ENCODE measurements around the gene MICAL3. TPM values are rescaled to one million over a fixed set of nuclear protein-coding genes. Genes with fewer than 3 reads are reported as not detected.

The MICAL3 gene
- polyA plus RNA-seq, 1 of the 3 experiments (the other 2 are of a cell fraction) = 83.1 TPM

GRCh38 chr22:18048441-18048898, 24.1 kb upstream of the MICAL3 start:
- no peaks in the 10 kb centered on the region for H3K79me2 ChIP-seq (ENCODE audit: insufficient read depth)
- H3F3A ChIP-seq (replicated peaks; ENCODE audit: insufficient read depth) = no peaks in the 10 kb centered on the region
- no peaks in the 10 kb centered on the region for H3K4me1 ChIP-seq (ENCODE audit: control insufficient read depth in 1 of 2, insufficient read depth in 2 of 2, low read depth in 1 of 2, low read length in 1 of 2)
- H3K9me3 ChIP-seq = no peaks in the 10 kb centered on the region
- H3K4me2 ChIP-seq = no peak overlapping the region
- no peak overlapping the region for H3K27ac ChIP-seq (ENCODE audit: low read depth in 2 of 2, low read length in 1 of 2)
- no peaks in the 10 kb centered on the region for H3K36me3 ChIP-seq (replicated peaks in 1 of 2; ENCODE audit: control insufficient read depth in 1 of 2, insufficient read depth in 2 of 2, low read length in 1 of 2)
- no peak overlapping the region for H2AFZ ChIP-seq (ENCODE audit: low read depth)
- H3K4me3 ChIP-seq (ENCODE audit: low read depth in 2 of 2, low read length in 1 of 2) = no peak overlapping the region
- ChIA-PET CTCF (interaction anchor here (1.0 kb wide), 1 partner anchor 28 kb away, joined by 3 read pairs; no protein-coding TSS in a partner anchor), POLR2A (no interaction called here)
- no peak overlapping the region for H3K9ac ChIP-seq
- H4K20me1 ChIP-seq (ENCODE audit: insufficient read depth) = no peaks in the 10 kb centered on the region
- no peak for DNase-seq
- 93% methylated on average over 29 of the region's 29 CpGs for WGBS (ENCODE audit: low lambda C conversion rate)
- TF ChIP-seq ZBTB33 (IDR thresholded peaks at IDR 0.05; ENCODE audit: borderline replicate concordance, low read depth) (no peak), USF1 (IDR thresholded peaks at IDR 0.05; ENCODE audit: borderline replicate concordance, low read depth) (no peak), PBX3 (IDR thresholded peaks at IDR 0.05) (no peak), TCF12 (IDR thresholded peaks at IDR 0.05) (no peak)
- no peaks in the 10 kb centered on the region for H3K27me3 ChIP-seq (ENCODE audit: insufficient read depth)
- no peaks in the 10 kb centered on the region for H3K9me2 ChIP-seq

- no peak for DNase-seq
- H3F3A ChIP-seq (replicated peaks; ENCODE audit: insufficient read depth) = no peaks in the 10 kb centered on the region
- H3K27ac ChIP-seq (ENCODE audit: low read depth in 2 of 2, low read length in 1 of 2) = no peak overlapping the region
- CTCF ChIA-PET = interaction anchor here (1.0 kb wide), 1 partner anchor 28 kb away, joined by 3 read pairs; no protein-coding TSS in a partner anchor
- H3K27me3 ChIP-seq (ENCODE audit: insufficient read depth) = no peaks in the 10 kb centered on the region
- H3K4me1 ChIP-seq (ENCODE audit: control insufficient read depth in 1 of 2, insufficient read depth in 2 of 2, low read depth in 1 of 2, low read length in 1 of 2) = no peaks in the 10 kb centered on the region
- no peaks in the 10 kb centered on the region for H4K20me1 ChIP-seq (ENCODE audit: insufficient read depth)
- no peak overlapping the region for H3K4me2 ChIP-seq
- H3K36me3 ChIP-seq (replicated peaks in 1 of 2; ENCODE audit: control insufficient read depth in 1 of 2, insufficient read depth in 2 of 2, low read length in 1 of 2) = no peaks in the 10 kb centered on the region
- no peaks in the 10 kb centered on the region for H3K79me2 ChIP-seq (ENCODE audit: insufficient read depth)
- POLR2A ChIA-PET = no interaction called here
- TF ChIP-seq TAF1 (IDR thresholded peaks at IDR 0.05; ENCODE audit: borderline replicate concordance, low read depth, low read length) = no peak
- H3K9me2 ChIP-seq = no peaks in the 10 kb centered on the region
- no peaks in the 10 kb centered on the region for H3K9me3 ChIP-seq
- 89% methylated on average over 9 of the region's 9 CpGs for WGBS (ENCODE audit: low lambda C conversion rate)
- no peak overlapping the region for H2AFZ ChIP-seq (ENCODE audit: low read depth)
- H3K4me3 ChIP-seq (ENCODE audit: low read depth in 2 of 2, low read length in 1 of 2) = no peak overlapping the region
- no peak overlapping the region for H3K9ac ChIP-seq
Observed at GRCh38 chr22:18048041-18048440, 23.7 kb upstream of the MICAL3 start.

- no peaks in the 10 kb centered on the region for H4K20me1 ChIP-seq (ENCODE audit: insufficient read depth)
- H3K9me2 ChIP-seq = no peaks in the 10 kb centered on the region
- DNase-seq = no peak
- H2AFZ ChIP-seq (ENCODE audit: low read depth) = no peak overlapping the region
- WGBS (ENCODE audit: low lambda C conversion rate) = 93% methylated on average over 4 of the region's 4 CpGs
- no peak overlapping the region for H3K27ac ChIP-seq (ENCODE audit: low read depth in 2 of 2, low read length in 1 of 2)
- no peak overlapping the region for H3K4me2 ChIP-seq
- POLR2A ChIA-PET = no interaction called here
- H3K9me3 ChIP-seq = no peaks in the 10 kb centered on the region
- CTCF ChIA-PET = no interaction called here
- no peaks in the 10 kb centered on the region for H3F3A ChIP-seq (replicated peaks; ENCODE audit: insufficient read depth)
- H3K27me3 ChIP-seq (ENCODE audit: insufficient read depth) = no peaks in the 10 kb centered on the region
- H3K36me3 ChIP-seq (replicated peaks in 1 of 2; ENCODE audit: control insufficient read depth in 1 of 2, insufficient read depth in 2 of 2, low read length in 1 of 2) = no peaks in the 10 kb centered on the region
- H3K79me2 ChIP-seq (ENCODE audit: insufficient read depth) = no peaks in the 10 kb centered on the region
- no peak overlapping the region for H3K9ac ChIP-seq
- H3K4me1 ChIP-seq (ENCODE audit: control insufficient read depth in 1 of 2, insufficient read depth in 2 of 2, low read depth in 1 of 2, low read length in 1 of 2) = no peaks in the 10 kb centered on the region
- no peak overlapping the region for H3K4me3 ChIP-seq (ENCODE audit: low read depth in 2 of 2, low read length in 1 of 2)
- TF ChIP-seq IRF3 (IDR thresholded peaks at IDR 0.05; ENCODE audit: low read depth, low read length) = no peak
- no peak for TF ChIP-seq GATA2 (CRISPR knock-in tag; IDR thresholded peaks at IDR 0.05)
- TF ChIP-seq RAD21 (IDR thresholded peaks at IDR 0.05; ENCODE audit: low read length) = no peak
- no peak for TF ChIP-seq SIN3A (IDR thresholded peaks at IDR 0.05; ENCODE audit: borderline replicate concordance, low read depth, low read length)
- TF ChIP-seq FOSL2 (IDR thresholded peaks at IDR 0.05; ENCODE audit: borderline replicate concordance, low read depth) = no peak
- no peak for TF ChIP-seq REST (IDR thresholded peaks at IDR 0.05; ENCODE audit: low read depth, low read length)
- TF ChIP-seq MAX (IDR thresholded peaks at IDR 0.05; ENCODE audit: low read depth) = no peak
- no peak for TF ChIP-seq RCOR1 (IDR thresholded peaks at IDR 0.05; ENCODE audit: low read length)
Observed at GRCh38 chr22:18045794-18046193, 21.4 kb upstream of the MICAL3 start.
